Suprapubic skin (tissue), 4 donors: ENCODE data around the gene CD40LG.

ENCODE experiments used
- EP300 ChIP-seq: sonication (generic); formaldehyde crosslinking; IDR thresholded peaks from one replicate; pipeline ENCODE4 v1.6.1; 2017; ENCODE audit warnings: antibody characterized with exemption
- POLR2A ChIP-seq, 2 donors: fragments of 450-650 bp; IDR thresholded peaks; one replicate each; pipeline ENCODE4 v1.6.1; 2017; ENCODE audit warnings: antibody characterized with exemption in 2 of 2, mild to moderate bottlenecking in 2 of 2, moderate library complexity in 2 of 2
- POLR2AphosphoS5 ChIP-seq, 3 donors: sonication (generic); formaldehyde crosslinking; IDR thresholded peaks; one replicate each; pipeline ENCODE4 v1.6.1; 2017; ENCODE audit warnings: antibody characterized with exemption in 3 of 3
- TF ChIP-seq, protein P1 (sequence below), 2 donors: fragments of 200-600 bp in 1 of 2; fragments of 450-650 bp in 1 of 2; sonication (generic) in 1 of 2; IDR thresholded peaks; one replicate each; pipeline ENCODE4 v1.5.1; 2016 to 2019; ENCODE audit warnings: antibody characterized with exemption in 2 of 2, mild to moderate bottlenecking in 1 of 2, moderate library complexity in 1 of 2

DNA sequence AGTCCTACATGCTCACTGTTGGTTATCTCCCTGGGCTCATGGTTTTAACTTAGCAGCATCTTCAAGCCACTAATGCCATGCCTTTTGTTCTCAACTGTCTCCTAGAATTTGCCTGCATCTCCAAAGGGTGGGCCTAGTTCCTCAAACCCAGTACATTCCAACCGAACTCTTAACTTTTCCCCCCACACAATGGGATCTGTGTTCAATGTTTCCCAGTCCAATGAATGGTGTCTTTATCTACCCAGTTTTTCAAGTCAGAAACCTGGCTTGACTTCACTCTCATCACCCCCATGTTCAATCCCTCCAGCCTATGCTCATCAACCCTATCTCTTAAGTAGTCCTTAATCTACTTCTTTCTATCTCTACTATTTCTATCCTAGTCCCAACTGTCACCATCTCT is 12.9 kb downstream of the CD40LG start:
- TF ChIP-seq POLR2AphosphoS5 (IDR thresholded peaks at IDR 0.05) = no peak
- TF ChIP-seq, protein P1, sequence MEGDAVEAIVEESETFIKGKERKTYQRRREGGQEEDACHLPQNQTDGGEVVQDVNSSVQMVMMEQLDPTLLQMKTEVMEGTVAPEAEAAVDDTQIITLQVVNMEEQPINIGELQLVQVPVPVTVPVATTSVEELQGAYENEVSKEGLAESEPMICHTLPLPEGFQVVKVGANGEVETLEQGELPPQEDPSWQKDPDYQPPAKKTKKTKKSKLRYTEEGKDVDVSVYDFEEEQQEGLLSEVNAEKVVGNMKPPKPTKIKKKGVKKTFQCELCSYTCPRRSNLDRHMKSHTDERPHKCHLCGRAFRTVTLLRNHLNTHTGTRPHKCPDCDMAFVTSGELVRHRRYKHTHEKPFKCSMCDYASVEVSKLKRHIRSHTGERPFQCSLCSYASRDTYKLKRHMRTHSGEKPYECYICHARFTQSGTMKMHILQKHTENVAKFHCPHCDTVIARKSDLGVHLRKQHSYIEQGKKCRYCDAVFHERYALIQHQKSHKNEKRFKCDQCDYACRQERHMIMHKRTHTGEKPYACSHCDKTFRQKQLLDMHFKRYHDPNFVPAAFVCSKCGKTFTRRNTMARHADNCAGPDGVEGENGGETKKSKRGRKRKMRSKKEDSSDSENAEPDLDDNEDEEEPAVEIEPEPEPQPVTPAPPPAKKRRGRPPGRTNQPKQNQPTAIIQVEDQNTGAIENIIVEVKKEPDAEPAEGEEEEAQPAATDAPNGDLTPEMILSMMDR (IDR thresholded peaks at IDR 0.05) = no peak
- no peak for TF ChIP-seq POLR2A (IDR thresholded peaks at IDR 0.05)
- no peak for TF ChIP-seq EP300
